GM13976 (cell line): Measurements from ENCODE around the gene SELENOM.

Experiments
- DNase-seq: peaks from one replicate; pipeline ENCODE4 v3.0.0; 2012; ENCODE audit warnings: low spot score
- in situ Hi-C: fragments of 300-500 bp; cut with MboI; formaldehyde crosslinking; loops from one replicate; pipeline ENCODE4 v1.12.0; 2022; ENCODE audit warnings: low sequenced_read_pairs, mixed read lengths, inconsistent platforms; ENCODE audit not compliant: unreplicated experiment
- TF ChIP-seq, protein P1 (sequence below): IDR thresholded peaks from 2 replicates; pipeline ENCODE4 v1.5.1; 2012; ENCODE audit warnings: borderline replicate concordance, mild to moderate bottlenecking; ENCODE audit not compliant: insufficient read depth; ENCODE audit errors: extremely low read depth, missing control alignments, control extremely low read depth

Gene SELENOM

DNA sequence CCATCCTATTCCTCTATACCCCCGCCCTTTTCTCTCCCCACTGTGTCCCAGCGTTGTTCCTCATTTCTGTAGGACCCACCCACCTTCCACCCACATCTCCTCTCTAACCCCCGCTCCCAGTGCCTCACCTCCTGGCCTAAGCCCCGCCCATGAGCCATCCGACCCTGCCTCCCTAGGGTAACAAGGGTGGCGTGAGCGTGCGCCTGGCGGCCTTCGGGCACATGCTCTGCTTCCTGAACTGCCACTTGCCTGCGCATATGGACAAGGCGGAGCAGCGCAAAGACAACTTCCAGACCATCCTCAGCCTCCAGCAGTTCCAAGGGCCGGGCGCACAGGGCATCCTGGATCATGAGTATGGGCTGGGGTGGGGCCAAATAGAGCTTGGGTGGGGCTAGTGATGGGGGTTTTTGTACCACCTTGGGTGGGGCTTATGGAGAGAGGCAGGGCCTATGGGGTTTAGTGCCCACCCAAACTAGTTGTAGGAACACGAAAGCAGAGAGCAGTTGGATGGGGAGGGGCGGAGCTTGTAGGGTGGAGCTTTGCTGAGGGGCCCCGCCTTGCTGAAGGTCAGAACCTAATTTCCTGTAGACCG lies 19.9 kb upstream of the SELENOM start:
- in situ Hi-C loops = no loop called here
- no peak for DNase-seq
- TF ChIP-seq, protein P1, sequence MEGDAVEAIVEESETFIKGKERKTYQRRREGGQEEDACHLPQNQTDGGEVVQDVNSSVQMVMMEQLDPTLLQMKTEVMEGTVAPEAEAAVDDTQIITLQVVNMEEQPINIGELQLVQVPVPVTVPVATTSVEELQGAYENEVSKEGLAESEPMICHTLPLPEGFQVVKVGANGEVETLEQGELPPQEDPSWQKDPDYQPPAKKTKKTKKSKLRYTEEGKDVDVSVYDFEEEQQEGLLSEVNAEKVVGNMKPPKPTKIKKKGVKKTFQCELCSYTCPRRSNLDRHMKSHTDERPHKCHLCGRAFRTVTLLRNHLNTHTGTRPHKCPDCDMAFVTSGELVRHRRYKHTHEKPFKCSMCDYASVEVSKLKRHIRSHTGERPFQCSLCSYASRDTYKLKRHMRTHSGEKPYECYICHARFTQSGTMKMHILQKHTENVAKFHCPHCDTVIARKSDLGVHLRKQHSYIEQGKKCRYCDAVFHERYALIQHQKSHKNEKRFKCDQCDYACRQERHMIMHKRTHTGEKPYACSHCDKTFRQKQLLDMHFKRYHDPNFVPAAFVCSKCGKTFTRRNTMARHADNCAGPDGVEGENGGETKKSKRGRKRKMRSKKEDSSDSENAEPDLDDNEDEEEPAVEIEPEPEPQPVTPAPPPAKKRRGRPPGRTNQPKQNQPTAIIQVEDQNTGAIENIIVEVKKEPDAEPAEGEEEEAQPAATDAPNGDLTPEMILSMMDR = no peak

DNA sequence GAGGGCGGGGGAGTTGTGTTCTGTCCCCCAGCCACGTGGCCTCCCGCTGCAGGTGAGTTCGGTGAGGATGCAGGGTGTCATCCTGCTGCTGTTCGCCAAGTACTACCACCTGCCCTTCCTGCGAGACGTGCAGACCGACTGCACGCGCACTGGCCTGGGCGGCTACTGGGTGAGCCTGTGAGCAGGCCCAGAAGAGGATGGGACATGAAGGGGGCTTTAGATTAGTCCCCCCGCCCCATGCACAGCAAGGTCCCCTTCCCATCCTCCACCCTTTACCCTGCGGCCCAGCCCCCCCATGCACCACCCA lies 19.5 kb upstream of the SELENOM start:
- no peak for DNase-seq
- TF ChIP-seq, protein P1 = no peak
- in situ Hi-C loops = no loop called here

DNA sequence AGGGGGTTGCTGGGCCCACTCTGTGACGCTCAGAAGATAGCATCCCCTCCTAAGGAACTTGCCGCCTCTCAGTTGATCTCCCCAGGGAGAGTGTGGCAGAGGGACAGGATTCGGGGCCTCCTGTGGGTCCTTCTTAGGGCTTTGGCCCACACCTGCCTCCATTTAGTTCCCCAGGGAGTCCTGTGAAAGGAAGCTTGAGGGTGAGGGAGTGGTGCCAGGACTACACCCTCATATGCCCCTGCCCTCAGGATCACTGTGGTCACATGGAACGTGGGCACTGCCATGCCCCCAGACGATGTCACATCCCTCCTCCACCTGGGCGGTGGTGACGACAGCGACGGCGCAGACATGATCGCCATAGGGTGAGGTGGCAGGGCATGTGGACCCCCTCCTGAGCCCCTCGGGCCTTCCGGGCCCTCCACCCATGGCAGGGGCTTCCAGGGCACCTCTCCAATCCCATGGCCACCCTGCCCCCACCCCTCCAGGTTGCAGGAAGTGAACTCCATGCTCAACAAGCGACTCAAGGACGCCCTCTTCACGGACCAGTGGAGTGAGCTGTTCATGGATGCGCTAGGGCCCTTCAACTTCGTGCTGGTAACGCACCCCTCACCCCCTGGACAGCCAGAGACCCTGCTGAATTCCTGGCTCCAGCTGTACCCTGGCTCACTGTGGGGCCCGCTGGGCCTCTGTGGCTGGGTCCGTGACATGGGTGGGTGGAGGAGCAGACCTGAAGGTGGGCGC lies 18.9 kb upstream of the SELENOM start:
- in situ Hi-C loops = no loop called here
- no peak for DNase-seq
- TF ChIP-seq, protein P1 = no peak

DNA sequence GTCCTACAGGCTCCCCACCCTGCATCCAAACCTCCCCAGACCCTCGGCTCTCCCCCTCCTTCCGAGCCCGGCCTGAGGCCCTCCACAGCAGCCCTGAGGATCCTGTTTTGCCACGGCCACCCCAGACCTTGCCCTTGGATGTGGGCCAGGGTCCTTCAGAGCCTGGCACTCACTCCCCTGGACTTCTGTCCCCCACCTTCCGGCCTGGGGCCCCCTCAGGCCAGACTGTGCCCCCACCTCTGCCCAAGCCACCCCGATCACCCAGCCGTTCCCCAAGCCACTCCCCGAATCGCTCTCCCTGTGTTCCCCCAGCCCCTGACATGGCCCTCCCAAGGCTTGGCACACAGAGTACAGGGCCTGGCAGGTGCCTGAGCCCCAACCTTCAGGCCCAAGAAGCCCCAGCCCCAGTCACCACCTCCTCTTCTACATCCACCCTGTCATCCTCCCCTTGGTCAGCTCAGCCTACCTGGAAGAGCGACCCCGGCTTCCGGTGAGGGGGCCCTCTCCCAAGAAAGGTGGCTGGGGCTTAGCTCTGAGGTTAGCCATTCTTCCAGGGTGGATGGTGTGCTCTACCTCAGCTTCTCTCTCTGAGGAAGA lies 18.3 kb upstream of the SELENOM start:
- DNase-seq = no peak
- TF ChIP-seq, protein P1 = no peak
- in situ Hi-C loops = no loop called here

DNA sequence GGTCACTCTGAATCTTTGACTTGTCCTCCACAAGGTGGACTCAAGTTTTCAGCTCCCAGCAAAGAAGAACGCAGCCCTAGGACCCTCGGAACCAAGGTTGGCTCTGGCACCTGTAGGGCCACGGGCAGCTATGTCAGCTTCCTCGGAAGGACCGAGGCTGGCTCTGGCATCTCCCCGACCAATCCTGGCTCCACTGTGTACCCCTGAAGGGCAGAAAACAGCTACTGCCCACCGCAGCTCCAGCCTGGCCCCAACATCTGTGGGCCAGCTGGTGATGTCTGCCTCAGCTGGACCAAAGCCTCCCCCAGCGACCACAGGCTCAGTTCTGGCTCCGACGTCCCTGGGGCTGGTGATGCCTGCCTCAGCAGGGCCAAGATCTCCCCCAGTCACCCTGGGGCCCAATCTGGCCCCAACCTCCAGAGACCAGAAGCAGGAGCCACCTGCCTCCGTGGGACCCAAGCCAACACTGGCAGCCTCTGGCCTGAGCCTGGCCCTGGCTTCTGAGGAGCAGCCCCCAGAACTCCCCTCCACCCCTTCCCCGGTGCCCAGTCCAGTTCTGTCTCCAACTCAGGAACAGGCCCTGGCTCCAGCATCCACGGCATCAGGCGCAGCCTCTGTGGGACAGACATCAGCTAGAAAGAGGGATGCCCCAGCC lies 17.6 kb upstream of the SELENOM start:
- TF ChIP-seq, protein P1 = no peak
- no peak for DNase-seq
- in situ Hi-C loops = no loop called here

DNA sequence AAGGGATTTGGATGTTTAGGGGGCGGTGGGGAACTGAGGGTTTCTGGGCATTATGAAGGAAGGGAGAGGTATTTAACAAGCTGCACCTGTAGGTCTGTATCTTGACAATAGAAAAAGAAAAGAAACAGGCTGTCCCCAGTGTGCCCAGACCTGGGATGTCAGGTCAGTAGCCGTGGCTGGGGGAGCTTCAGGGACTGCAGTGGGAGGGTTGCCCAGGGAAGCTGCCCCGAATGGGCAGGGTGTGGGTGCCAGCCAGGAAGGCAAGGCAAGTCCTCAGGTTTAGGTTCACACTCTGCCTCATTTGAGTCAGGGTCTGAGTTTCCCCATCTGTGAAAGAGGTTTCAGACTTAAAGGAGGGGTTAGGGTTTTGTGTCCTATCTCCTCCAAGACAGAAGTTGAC lies 16.9 kb upstream of the SELENOM start:
- in situ Hi-C loops = no loop called here
- DNase-seq = no peak
- TF ChIP-seq, protein P1 = no peak
